H7 (cell line): ENCODE results near the gene HTT. TPM values are rescaled to one million over a fixed set of nuclear protein-coding genes. Genes with fewer than 3 reads are reported as not detected.

ENCODE experiments used
- DNase-seq: peaks from one replicate; pipeline ENCODE4 v3.0.0; 2012
- H3K27me3 ChIP-seq: 2 replicates; pipeline ENCODE4 v1.6.0; 2011; ENCODE audit warnings: mild to moderate bottlenecking, low read length; ENCODE audit not compliant: control insufficient read depth, insufficient read depth
- H3K36me3 ChIP-seq: replicated peaks from 2 replicates; pipeline ENCODE4 v1.5.1; 2011; ENCODE audit warnings: low read length; ENCODE audit not compliant: control insufficient read depth, insufficient read depth
- H3K4me3 ChIP-seq: 2 replicates; pipeline ENCODE4 v1.5.1; 2011; ENCODE audit warnings: low read depth, mild to moderate bottlenecking, control low read depth, low read length, moderate library complexity; ENCODE audit not compliant: insufficient read depth
- total RNA-seq: library from RNA; depleted of rRNA; stranded (reverse); fragments of >200 nt; shearing (Covaris generic); gene quantifications from 2 replicates; pipeline ENCODE4 v1.2.3, GENCODE V29; 2014; rRNA removed

Gene HTT
- total RNA-seq, 1 experiment from 2014 or later = 24.4 TPM

- no peaks in the 10 kb centered on the region for H3K36me3 ChIP-seq
- DNase-seq = peak; percentile 61
- peaks cover 9% of the 10 kb centered on the region for H3K27me3 ChIP-seq
- H3K4me3 ChIP-seq = no peak overlapping the region
These were observed 212.1 kb downstream of the HTT start for GRCh38 chr4:3286335-3287175.

- Histone ChIP-seq H3K27me3 (peaks cover 12% of the 10 kb centered on the region), H3K36me3 (no peaks in the 10 kb centered on the region), H3K4me3 (no peak overlapping the region)
- no peak for DNase-seq
These were observed 212.9 kb downstream of the HTT start for GRCh38 chr4:3287271-3287971.

- Histone ChIP-seq H3K4me3 (no peak overlapping the region), H3K36me3 (no peaks in the 10 kb centered on the region), H3K27me3 (peaks cover 12% of the 10 kb centered on the region)
- DNase-seq = no peak
These were observed 213.6 kb downstream of the HTT start for GRCh38 chr4:3287972-3288570.

GRCh38 chr4:3288571-3289094 lies 214.2 kb downstream of the HTT start:
- H3K36me3 ChIP-seq = no peaks in the 10 kb centered on the region
- no peak for DNase-seq
- peaks cover 14% of the 10 kb centered on the region for H3K27me3 ChIP-seq
- no peak overlapping the region for H3K4me3 ChIP-seq

- peak; percentile 25 for DNase-seq
- Histone ChIP-seq H3K36me3 (no peaks in the 10 kb centered on the region), H3K4me3 (no peak overlapping the region), H3K27me3 (peaks cover 14% of the 10 kb centered on the region)
These were observed 216.0 kb downstream of the HTT start for GRCh38 chr4:3290476-3290875.

- Histone ChIP-seq H3K27me3 (peaks cover 14% of the 10 kb centered on the region), H3K36me3 (no peaks in the 10 kb centered on the region), H3K4me3 (no peak overlapping the region)
- DNase-seq = peak; percentile 59
These were observed 216.4 kb downstream of the HTT start for GRCh38 chr4:3290889-3291321.

GRCh38 chr4:3291411-3291968 lies 217.0 kb downstream of the HTT start:
- H3K27me3 ChIP-seq = peaks cover 14% of the 10 kb centered on the region
- H3K4me3 ChIP-seq = peak overlapping the region; percentile 55
- DNase-seq = peak; percentile 78
- no peaks in the 10 kb centered on the region for H3K36me3 ChIP-seq

GRCh38 chr4:3291969-3292570 lies 217.6 kb downstream of the HTT start:
- no peaks in the 10 kb centered on the region for H3K36me3 ChIP-seq
- peaks cover 14% of the 10 kb centered on the region for H3K27me3 ChIP-seq
- peak; percentile 86 for DNase-seq
- H3K4me3 ChIP-seq = peak overlapping the region; percentile 55

- peak; percentile 100 for DNase-seq
- no peaks in the 10 kb centered on the region for H3K36me3 ChIP-seq
- peaks cover 14% of the 10 kb centered on the region for H3K27me3 ChIP-seq
- peak within 1 kb of the TSS; percentile 72 for H3K4me3 ChIP-seq
These were observed 218.3 kb downstream of the HTT start, which contains the start of gene RGS12 for GRCh38 chr4:3292571-3293400. TSS of gene RGS12 (plus strand) at chr4:3293021. CDS start at chr4:3316171, 23,150 bp downstream.

Other genes with a start within 250 kb of the HTT start
- 201 and 224 TPM in 2 replicates for gene ADD1, start 230.8 kb upstream of the HTT start, total RNA-seq
- gene NOP14, start 111.3 kb upstream of the HTT start, total RNA-seq = 17.3 and 19.2 TPM in 2 replicates
- 0.48 and 1.9 TPM in 2 replicates for gene GRK4, start 111.1 kb upstream of the HTT start, total RNA-seq
- gene HTT-AS, start 143 bp upstream of the HTT start, total RNA-seq = not detected in 2 replicates
- 0.07 and 0.24 TPM in 2 replicates for gene MSANTD1, start 174.5 kb downstream of the HTT start, total RNA-seq
- gene RGS12, start 218.3 kb downstream of the HTT start, total RNA-seq = 18.7 and 19.7 TPM in 2 replicates